PC-3 (cell line): ENCODE results near the gene QARS1. TPM values are rescaled to one million over a fixed set of nuclear protein-coding genes. Genes with fewer than 3 reads are reported as not detected.

Experiments used
- ATAC-seq: fragments of 200-7000 bp; cut with Tn5 transposase; 2 replicates; pipeline ENCODE4 v1.9.1; 2020; ENCODE audit warnings: mild to moderate bottlenecking, moderate library complexity
- Bru-seq: library from RNA; stranded (reverse); fragments of 400-500 nt; gene quantifications from one replicate; lab custom pipeline; 2021; lab: Mats Ljungman, UMichigan
- BruChase-seq, 2 experiments: library from RNA; stranded (reverse); fragments of 400-500 nt; gene quantifications; one replicate each; lab custom pipeline; 2021; lab: Mats Ljungman, UMichigan
- BruUV-seq: library from RNA; stranded (reverse); fragments of 400-500 nt; replicated peaks from 2 replicates; lab custom pipeline; 2021; lab: Mats Ljungman, UMichigan
- CTCF ChIA-PET: fragments of 300-600 bp; sonication (Branson Sonifier 250); formaldehyde crosslinking; loops from one replicate; lab custom pipeline; 2022; ENCODE audit warnings: antibody characterized with exemption; lab: Charles Lee
- POLR2A ChIA-PET: fragments of 300-600 bp; sonication (Branson Sonifier 250); formaldehyde crosslinking; loops from one replicate; lab custom pipeline; 2022; ENCODE audit warnings: antibody characterized with exemption; ENCODE audit not compliant: unreplicated experiment; lab: Charles Lee
- DNase-seq: peaks from one replicate; pipeline ENCODE4 v3.0.0-alpha.2; 2015
- H2AFZ ChIP-seq: fragments of 300-600 bp; sonication (generic); 2 replicates; pipeline ENCODE4 v1.6.0; 2016; ENCODE audit warnings: antibody characterized with exemption, low read length
- H3F3A ChIP-seq: fragments of 300-600 bp; sonication (generic); one replicate; pipeline ENCODE4 v1.6.0; 2017; ENCODE audit warnings: antibody characterized with exemption, low read length, control low read depth, mild to moderate bottlenecking; ENCODE audit not compliant: unreplicated experiment
- H3K27ac ChIP-seq: fragments of 300-600 bp; sonication (generic); 2 replicates; pipeline ENCODE4 v1.5.1; 2016; ENCODE audit warnings: mild to moderate bottlenecking, low read length
- H3K27me3 ChIP-seq: fragments of 300-600 bp; sonication (generic); 2 replicates; pipeline ENCODE4 v1.6.1; 2016; ENCODE audit warnings: low read length, mixed read lengths
- H3K36me3 ChIP-seq: fragments of 300-600 bp; sonication (generic); 2 replicates; pipeline ENCODE4 v1.6.1; 2016; ENCODE audit warnings: low read depth, mixed run types, low read length, mixed read lengths
- H3K4me1 ChIP-seq: fragments of 300-600 bp; sonication (generic); 2 replicates; pipeline ENCODE4 v1.5.1; 2016; ENCODE audit warnings: low read length; ENCODE audit not compliant: insufficient read depth
- H3K4me2 ChIP-seq: fragments of 300-600 bp; sonication (generic); 2 replicates; pipeline ENCODE4 v1.6.0; 2016; ENCODE audit warnings: low read length
- H3K4me3 ChIP-seq: fragments of 300-600 bp; sonication (generic); 2 replicates; pipeline ENCODE4 v1.5.1; 2016; ENCODE audit warnings: mild to moderate bottlenecking, low read length, mixed read lengths
- H3K79me2 ChIP-seq: fragments of 300-600 bp; sonication (generic); 2 replicates; pipeline ENCODE4 v1.6.1; 2017; ENCODE audit warnings: low read length, mixed read lengths
- H3K9ac ChIP-seq: fragments of 300-600 bp; sonication (generic); 2 replicates; pipeline ENCODE4 v1.6.0; 2016; ENCODE audit warnings: mild to moderate bottlenecking, low read length
- H3K9me2 ChIP-seq: fragments of 300-600 bp; sonication (generic); replicated peaks from 2 replicates; pipeline ENCODE4 v1.6.1; 2016; ENCODE audit warnings: mixed run types, low read length, mixed read lengths
- H3K9me3 ChIP-seq: fragments of 300-600 bp; sonication (generic); 2 replicates; pipeline ENCODE4 v1.6.1; 2016; ENCODE audit warnings: low read length, mixed read lengths
- H4K20me1 ChIP-seq: fragments of 300-600 bp; sonication (generic); 2 replicates; pipeline ENCODE4 v1.6.1; 2016; ENCODE audit warnings: low read length, mixed read lengths
- EZH2 ChIP-seq: fragments of 300-600 bp; sonication (generic); IDR thresholded peaks from one replicate; pipeline ENCODE4 v1.6.1; 2017; ENCODE audit warnings: antibody characterized with exemption, mild to moderate bottlenecking, low read length; ENCODE audit not compliant: unreplicated experiment
- EZH2phosphoT487 ChIP-seq: fragments of 300-600 bp; sonication (generic); IDR thresholded peaks from 2 replicates; pipeline ENCODE4 v1.6.1; 2018; ENCODE audit warnings: mild to moderate bottlenecking, antibody characterized with exemption, low read length, borderline replicate concordance
- intact Hi-C: fragments of 100-400 bp; cut with micrococcal nuclease; formaldehyde crosslinking; loops from 2 replicates; pipeline ENCODE4 v1.9.0; 2023
- long read RNA-seq: library from polyadenylated mRNA; unstranded; transcript quantifications from one replicate; pipeline ENCODE4 v2.0.0, GENCODE V29; 2021; ENCODE audit not compliant: unreplicated experiment
- total RNA-seq: library from RNA; depleted of rRNA; stranded (reverse); fragments of >200 nt; gene quantifications from 2 replicates; pipeline ENCODE4 v1.2.3, GENCODE V29; 2014; rRNA removed
- TF ChIP-seq, protein P1 (sequence below): fragments of 300-600 bp; sonication (generic); conservative IDR thresholded peaks from 2 replicates; pipeline ENCODE4 v1.5.1; 2017; ENCODE audit warnings: antibody characterized with exemption, low read depth, mild to moderate bottlenecking, low read length

Gene QARS1
- total RNA-seq (310 and 316 TPM in 2 replicates), Bru-seq, nascent RNA (percentile 83 among the genes with signal in this experiment), BruChase-seq, experiment 1, labeled RNA remaining after a 6-hour chase (percentile 94 among the genes with signal in this experiment), BruChase-seq, experiment 2, labeled RNA remaining after a 2-hour chase (percentile 94 among the genes with signal in this experiment)
- long read RNA-seq, transcript QARS-201 (24 exons, 2,827 nt): major isoform, 201 of 349 reads
- long read RNA-seq, transcript QARS-209 (23 exons, 2,362 nt): minor isoform, 24 of 349 reads
- long read RNA-seq, transcript QARS-223 (4 exons, 679 nt): minor isoform, 6 of 349 reads
- long read RNA-seq, partial matches to known transcripts: 79 of 349 reads
- long read RNA-seq, other reads (novel, unspliced or antisense): 37 of 349 reads

DNA sequence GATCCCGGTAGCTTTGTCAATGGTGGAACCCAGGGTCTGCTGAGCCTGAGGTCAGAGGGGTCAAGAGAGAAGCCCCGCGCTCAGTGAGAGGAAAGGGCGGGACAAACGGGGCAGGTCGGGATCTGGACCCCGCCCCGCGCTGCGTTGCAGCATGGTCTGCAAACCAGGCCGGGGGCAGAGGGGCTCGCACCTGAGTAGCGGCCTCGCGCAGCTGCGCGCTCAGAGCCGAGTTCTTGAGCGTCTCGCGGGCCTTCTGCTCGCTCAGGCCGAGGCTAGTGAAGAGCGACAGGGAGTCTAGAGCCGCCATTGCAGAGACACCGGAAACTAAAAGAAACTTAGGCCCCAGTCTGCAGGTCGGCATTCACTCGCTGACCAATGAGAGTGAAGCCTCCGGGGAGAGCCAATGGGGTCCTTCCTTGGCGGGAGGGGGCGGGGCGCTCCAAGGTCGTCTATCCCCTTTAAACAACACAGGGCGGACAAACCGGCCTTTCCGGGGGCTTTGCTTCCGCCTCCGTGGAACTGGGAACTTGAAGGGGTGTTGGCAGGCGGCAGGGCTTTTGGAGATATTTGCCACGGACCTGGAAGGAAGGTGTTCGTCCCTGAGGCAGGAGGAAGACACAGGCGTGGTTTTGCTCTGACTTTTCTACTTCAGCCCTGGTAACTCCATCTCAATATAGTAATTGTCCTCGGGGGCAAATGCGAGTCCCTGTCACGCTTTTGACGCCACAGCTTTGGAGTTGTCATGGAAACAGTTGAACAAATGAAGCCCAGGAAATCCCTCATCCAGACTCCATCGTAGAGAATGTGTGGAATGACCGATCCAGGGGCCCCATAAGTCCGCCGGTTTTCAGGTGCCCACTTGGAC lies at the start of gene QARS1:
TSS of gene QARS1 (minus strand) at position 331 of the 865 bp plus-strand sequence. CDS start at position 307, 24 bp downstream.
- Histone ChIP-seq H3K4me3 (peak within 1 kb of the TSS; percentile 91), H3K4me2 (peak within 1 kb of the TSS; percentile 98), H2AFZ (peak within 1 kb of the TSS; percentile 89), H3K36me3 (peaks cover 38% of the 10 kb centered on the region), H3F3A (peaks cover 6% of the 10 kb centered on the region), H3K27me3 (no peaks in the 10 kb centered on the region), H3K79me2 (peaks cover 29% of the 10 kb centered on the region), H4K20me1 (no peaks in the 10 kb centered on the region), H3K9me2 (no peaks in the 10 kb centered on the region), H3K9me3 (no peaks in the 10 kb centered on the region), H3K4me1 (peaks cover 21% of the 10 kb centered on the region), H3K9ac (peak within 1 kb of the TSS; percentile 92), H3K27ac (peak within 1 kb of the TSS; percentile 67)
- POLR2A ChIA-PET: no interaction called here
- BruUV-seq: TSS peak; percentile 95
- CTCF ChIA-PET: no interaction called here
- intact Hi-C loops: loop anchor here (1.0 kb wide), 1 partner anchor 10 kb away; the partner anchor contains the start of gene QRICH1
- ATAC-seq (peak; percentile 98), DNase-seq (peak; percentile 90)
- TF ChIP-seq EZH2 (no peak), EZH2phosphoT487 (no peak)
- TF ChIP-seq, protein P1, sequence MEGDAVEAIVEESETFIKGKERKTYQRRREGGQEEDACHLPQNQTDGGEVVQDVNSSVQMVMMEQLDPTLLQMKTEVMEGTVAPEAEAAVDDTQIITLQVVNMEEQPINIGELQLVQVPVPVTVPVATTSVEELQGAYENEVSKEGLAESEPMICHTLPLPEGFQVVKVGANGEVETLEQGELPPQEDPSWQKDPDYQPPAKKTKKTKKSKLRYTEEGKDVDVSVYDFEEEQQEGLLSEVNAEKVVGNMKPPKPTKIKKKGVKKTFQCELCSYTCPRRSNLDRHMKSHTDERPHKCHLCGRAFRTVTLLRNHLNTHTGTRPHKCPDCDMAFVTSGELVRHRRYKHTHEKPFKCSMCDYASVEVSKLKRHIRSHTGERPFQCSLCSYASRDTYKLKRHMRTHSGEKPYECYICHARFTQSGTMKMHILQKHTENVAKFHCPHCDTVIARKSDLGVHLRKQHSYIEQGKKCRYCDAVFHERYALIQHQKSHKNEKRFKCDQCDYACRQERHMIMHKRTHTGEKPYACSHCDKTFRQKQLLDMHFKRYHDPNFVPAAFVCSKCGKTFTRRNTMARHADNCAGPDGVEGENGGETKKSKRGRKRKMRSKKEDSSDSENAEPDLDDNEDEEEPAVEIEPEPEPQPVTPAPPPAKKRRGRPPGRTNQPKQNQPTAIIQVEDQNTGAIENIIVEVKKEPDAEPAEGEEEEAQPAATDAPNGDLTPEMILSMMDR: no peak

DNA sequence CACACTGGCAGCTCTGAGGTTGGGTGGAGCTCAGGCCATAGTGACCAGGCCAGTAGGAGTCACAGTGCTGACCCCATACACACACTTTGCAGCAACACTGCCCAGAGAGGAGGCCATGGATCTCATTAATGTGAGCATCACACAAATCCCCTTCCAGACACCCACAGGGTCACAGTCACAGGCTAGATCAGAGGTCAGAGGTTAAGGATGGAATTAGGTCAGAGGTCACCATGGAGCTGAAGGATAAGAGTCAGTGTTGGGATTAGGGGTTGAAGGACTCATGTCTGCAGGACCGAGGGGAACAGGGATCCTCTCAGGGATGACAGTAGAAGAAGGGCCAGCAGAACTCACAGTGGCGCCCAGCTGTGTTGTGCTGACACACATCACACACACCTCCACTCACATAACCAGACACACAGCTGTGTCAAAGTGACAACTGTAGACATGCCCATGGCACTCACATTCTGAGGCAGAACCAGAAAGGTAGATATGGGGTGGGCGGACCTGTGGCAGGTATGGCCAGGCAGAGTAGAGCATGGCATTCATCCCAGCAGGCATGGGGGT lies 48.9 kb upstream of the QARS1 start:
- Histone ChIP-seq H3K4me2 (no peak overlapping the region), H3K79me2 (no peaks in the 10 kb centered on the region), H3K27ac (no peak overlapping the region), H4K20me1 (no peaks in the 10 kb centered on the region), H3K9ac (no peak overlapping the region), H3K27me3 (no peaks in the 10 kb centered on the region), H3K4me1 (no peaks in the 10 kb centered on the region), H3K9me3 (no peaks in the 10 kb centered on the region), H3K4me3 (no peak overlapping the region), H3F3A (no peaks in the 10 kb centered on the region), H3K36me3 (no peaks in the 10 kb centered on the region), H3K9me2 (no peaks in the 10 kb centered on the region), H2AFZ (no peak overlapping the region)
- intact Hi-C loops: no loop called here
- BruUV-seq: no TSS peak
- POLR2A ChIA-PET: no interaction called here
- ATAC-seq: no peak
- DNase-seq: no peak
- no peak for TF ChIP-seq EZH2phosphoT487
- TF ChIP-seq EZH2: no peak
- TF ChIP-seq, protein P1: no peak
- CTCF ChIA-PET: no interaction called here
